Esophagus squamous epithelium (tissue), 5 donors: ENCODE results near the gene CYLD. TPM values are rescaled to one million over a fixed set of nuclear protein-coding genes. Genes with fewer than 3 reads are reported as not detected.

ENCODE experiments used
- DNase-seq: peaks from one replicate; lab custom pipeline; 2025; lab: John Stamatoyannopoulos, UW
- H3K27ac ChIP-seq, 4 donors: fragments of 200-600 bp; sonication (generic); one replicate each; pipeline ENCODE4 v1.5.1; 2016 to 2019; ENCODE audit warnings: mild to moderate bottlenecking in 1 of 4
- H3K27me3 ChIP-seq, 4 donors: fragments of 200-600 bp; sonication (generic); 1 replicate in 3 of 4; 2 replicates in 1 of 4; pipeline versions ENCODE4 v1.5.1 to v1.6.0; 2017 to 2021; ENCODE audit warnings: antibody characterized with exemption in 1 of 4
- H3K36me3 ChIP-seq, 3 donors: fragments of 200-600 bp; sonication (generic); one replicate each; pipeline ENCODE4 v1.5.1; 2016 to 2019
- H3K4me1 ChIP-seq, 3 donors: fragments of 200-600 bp; sonication (generic); one replicate each; pipeline ENCODE4 v1.5.1; 2017 to 2019
- H3K4me3 ChIP-seq, 4 donors: fragments of 200-600 bp; sonication (generic); 1 replicate in 3 of 4; 2 replicates in 1 of 4; pipeline ENCODE4 v1.5.1; 2016 to 2019; ENCODE audit warnings: mild to moderate bottlenecking in 2 of 4, moderate library complexity in 1 of 4
- H3K9me3 ChIP-seq, 3 donors: fragments of 200-600 bp; sonication (generic); one replicate each; pipeline ENCODE4 v1.5.1; 2016 to 2019
- POLR2A ChIP-seq, 4 donors: fragments of 450-650 bp; IDR thresholded peaks; one replicate each; pipeline ENCODE4 v1.6.1; 2017; ENCODE audit warnings: antibody characterized with exemption in 4 of 4, mild to moderate bottlenecking in 4 of 4, moderate library complexity in 3 of 4
- WGBS, 2 donors: methylation state at CpG; one replicate each; pipeline ENCODE4 v1.1.5; 2018; 5-methylcytosine and 5-hydroxymethylcytosine counted together
- intact Hi-C: fragments of 100-400 bp; cut with DNase I; formaldehyde crosslinking; loops from one replicate; pipeline ENCODE4 v1.15.0; 2022
- small RNA-seq, 4 donors: library from RNA; depleted of rRNA; stranded (forward); fragments of <200 nt; gene quantifications; one replicate each; pipeline ENCODE3, GENCODE V24; 2016
- total RNA-seq, 4 donors: library from RNA; depleted of rRNA; stranded (reverse); fragments of >200 nt; gene quantifications; one replicate each; pipeline ENCODE4 v1.1.0, GENCODE V29; 2016
- TF ChIP-seq, protein P1 (sequence below), 6 experiments: fragments of 450-650 bp in 4 of 6; fragments of 200-600 bp in 2 of 6; sonication (generic) in 2 of 6; IDR thresholded peaks; one replicate each; pipeline ENCODE4 v1.5.1; 2016 to 2019; ENCODE audit warnings: antibody characterized with exemption in 6 of 6, mild to moderate bottlenecking in 4 of 6, moderate library complexity in 4 of 6
- donor health status: DM: yes; HTN: yes; CAD: no.

The CYLD gene
- total RNA-seq, 4 donors from 2014 or later = 22.6 to 45.9 (median 36.0) TPM

DNA sequence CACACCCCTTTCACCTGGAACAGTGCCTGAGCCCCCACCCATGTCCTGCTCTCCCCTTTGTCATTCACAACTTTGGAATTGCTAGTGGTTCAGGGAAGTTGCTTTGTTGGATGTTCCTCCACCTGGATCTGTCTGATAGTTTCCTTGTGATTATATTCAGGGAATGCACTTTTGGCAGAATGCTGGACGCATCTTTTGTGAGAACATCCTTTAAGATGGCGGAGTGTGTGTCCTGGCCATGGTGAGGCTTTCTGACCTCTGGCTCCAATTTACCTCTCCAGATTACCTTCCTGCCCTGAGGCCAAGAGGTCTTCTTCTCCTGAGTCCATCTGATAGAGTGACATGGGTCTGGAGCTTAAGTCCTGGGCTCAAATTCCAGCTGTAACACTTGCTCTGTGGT is 104.6 kb downstream of the CYLD start:
- peaks cover 0 to 20% (median 0%) of the 10 kb centered on the region in 4 donors for H3K27me3 ChIP-seq
- no peak for TF ChIP-seq POLR2A (IDR thresholded peaks at IDR 0.05)
- TF ChIP-seq, protein P1, sequence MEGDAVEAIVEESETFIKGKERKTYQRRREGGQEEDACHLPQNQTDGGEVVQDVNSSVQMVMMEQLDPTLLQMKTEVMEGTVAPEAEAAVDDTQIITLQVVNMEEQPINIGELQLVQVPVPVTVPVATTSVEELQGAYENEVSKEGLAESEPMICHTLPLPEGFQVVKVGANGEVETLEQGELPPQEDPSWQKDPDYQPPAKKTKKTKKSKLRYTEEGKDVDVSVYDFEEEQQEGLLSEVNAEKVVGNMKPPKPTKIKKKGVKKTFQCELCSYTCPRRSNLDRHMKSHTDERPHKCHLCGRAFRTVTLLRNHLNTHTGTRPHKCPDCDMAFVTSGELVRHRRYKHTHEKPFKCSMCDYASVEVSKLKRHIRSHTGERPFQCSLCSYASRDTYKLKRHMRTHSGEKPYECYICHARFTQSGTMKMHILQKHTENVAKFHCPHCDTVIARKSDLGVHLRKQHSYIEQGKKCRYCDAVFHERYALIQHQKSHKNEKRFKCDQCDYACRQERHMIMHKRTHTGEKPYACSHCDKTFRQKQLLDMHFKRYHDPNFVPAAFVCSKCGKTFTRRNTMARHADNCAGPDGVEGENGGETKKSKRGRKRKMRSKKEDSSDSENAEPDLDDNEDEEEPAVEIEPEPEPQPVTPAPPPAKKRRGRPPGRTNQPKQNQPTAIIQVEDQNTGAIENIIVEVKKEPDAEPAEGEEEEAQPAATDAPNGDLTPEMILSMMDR (IDR thresholded peaks at IDR 0.05) = no peak
- no peak for DNase-seq
- no peak overlapping the region for H3K27ac ChIP-seq
- WGBS, 2 donors = 83 to 100% methylated on average over 2 of the region's 2 CpGs
- H3K9me3 ChIP-seq = no peaks in the 10 kb centered on the region
- H3K36me3 ChIP-seq = no peaks in the 10 kb centered on the region
- intact Hi-C loops = no loop called here
- H3K4me3 ChIP-seq = no peak overlapping the region
- no peaks in the 10 kb centered on the region for H3K4me1 ChIP-seq

DNA sequence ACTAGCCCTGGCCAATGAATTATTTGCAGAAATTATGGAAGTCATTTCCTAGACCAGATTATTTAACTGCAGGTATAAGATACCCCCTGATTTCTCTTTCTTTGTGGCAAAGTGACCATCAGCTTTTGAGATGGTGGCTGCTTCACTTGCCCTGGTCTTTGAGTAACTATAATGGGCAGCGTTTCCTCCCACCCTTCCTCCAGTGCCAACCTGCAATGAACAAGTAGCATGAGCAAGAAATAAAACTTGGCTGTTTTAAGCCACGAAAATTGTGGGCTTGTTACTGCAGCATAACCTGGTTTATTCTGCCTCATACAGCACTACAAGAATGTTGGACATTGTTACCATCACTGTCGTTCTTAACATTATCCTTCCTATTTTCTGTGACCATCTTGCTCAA is 105.3 kb downstream of the CYLD start:
- no peak for TF ChIP-seq POLR2A (IDR thresholded peaks at IDR 0.05)
- TF ChIP-seq, protein P1 (IDR thresholded peaks at IDR 0.05) = no peak
- Histone ChIP-seq H3K27ac (no peak overlapping the region), H3K36me3 (no peaks in the 10 kb centered on the region), H3K27me3 (peaks cover 0 to 13% (median 0%) of the 10 kb centered on the region in 4 donors), H3K4me1 (no peaks in the 10 kb centered on the region), H3K4me3 (no peak overlapping the region), H3K9me3 (no peaks in the 10 kb centered on the region)
- 64 to 69% methylated on average over 3 of the region's 3 CpGs for WGBS, 2 donors
- intact Hi-C loops = no loop called here
- no peak for DNase-seq

DNA sequence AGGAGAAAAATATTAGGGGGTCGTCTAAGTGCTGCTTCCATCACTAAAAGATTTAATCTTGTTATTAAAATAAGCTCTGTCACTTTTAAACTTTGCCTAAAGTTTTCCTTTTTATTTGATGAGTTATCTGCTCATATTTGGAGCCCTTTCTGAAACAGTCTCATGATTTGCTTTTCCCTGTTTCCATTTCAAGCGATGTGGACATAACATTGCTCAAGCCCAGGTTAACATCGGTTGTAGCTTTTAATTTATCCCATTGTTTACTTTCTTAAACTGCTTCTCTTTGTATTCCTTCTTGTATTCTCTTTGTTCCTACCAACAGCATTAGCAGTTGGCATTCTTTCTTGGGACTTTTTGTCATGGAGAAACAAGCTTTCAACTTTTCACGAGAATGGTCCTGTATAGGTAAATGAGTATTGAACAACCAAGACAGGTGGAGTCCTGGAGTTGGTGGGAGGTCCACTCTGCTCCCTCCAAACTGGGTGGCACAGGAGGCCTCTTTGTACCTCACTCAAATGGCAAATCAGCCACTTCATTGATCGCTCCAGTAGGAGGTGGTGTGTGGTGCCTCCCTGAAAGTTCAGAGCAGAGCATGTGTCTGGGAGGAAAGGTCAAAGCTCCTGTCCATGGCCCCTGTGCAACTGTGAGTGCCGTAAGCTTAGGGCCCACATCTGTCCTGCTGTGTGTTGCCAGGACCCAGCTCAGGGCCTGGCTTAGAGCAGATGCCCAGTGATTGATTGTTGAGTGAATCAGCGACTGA is 107.0 kb downstream of the CYLD start:
- H3K4me3 ChIP-seq = no peak overlapping the region
- no peaks in the 10 kb centered on the region for H3K4me1 ChIP-seq
- WGBS, 2 donors = 62 to 72% methylated on average over 5 to 7 of the region's 7 CpGs
- TF ChIP-seq, protein P1 (IDR thresholded peaks at IDR 0.05) = no peak
- TF ChIP-seq POLR2A (IDR thresholded peaks at IDR 0.05) = no peak
- no peak for DNase-seq
- H3K27me3 ChIP-seq = peaks cover 0 to 10% (median 0%) of the 10 kb centered on the region in 4 donors
- H3K27ac ChIP-seq = no peak overlapping the region
- H3K9me3 ChIP-seq = no peaks in the 10 kb centered on the region
- intact Hi-C loops = no loop called here
- no peaks in the 10 kb centered on the region for H3K36me3 ChIP-seq

Small RNA genes lying within 50 kb of the gene (small RNA-seq; reads per million reads assigned to genes)
- 0 to 1.0 (median 0.13) reads per million in 4 donors for gene MIR3181

Other genes with a start within 250 kb of the CYLD start
- gene NKD1, start 193.7 kb upstream of the CYLD start, total RNA-seq = 10 to 100 TPM in 1 of 4 donors, 1 to 10 TPM in 3; 1.1 to 10.5 (median 3.1) TPM
- gene SNX20, start 60.8 kb upstream of the CYLD start, total RNA-seq = 1 to 10 TPM in 2 of 4 donors, under 1 TPM in 2; 0.38 to 2.9 (median 1.7) TPM
- gene NOD2, start 48.5 kb upstream of the CYLD start, total RNA-seq = 10 to 100 TPM; 10.5 to 28.1 (median 21.6) TPM